SK-N-SH (cell line): ENCODE results near the gene ZDBF2.

Experiments used
- CTCF ChIP-seq: fragments of 200-600 bp; sonication (generic); IDR thresholded peaks from 2 replicates; pipeline ENCODE4 v1.6.1; 2017; ENCODE audit warnings: antibody characterized with exemption, mild to moderate bottlenecking, moderate library complexity
- EP300 ChIP-seq, 2 experiments: IDR thresholded peaks; 2 replicates each; pipeline versions ENCODE4 v1.4.0 to v1.6.1; 2012; ENCODE audit warnings: borderline replicate concordance in 1 of 2, low read depth in 1 of 2, low read length in 1 of 2
- EZH2phosphoT487 ChIP-seq: fragments of 200-600 bp; sonication (generic); IDR thresholded peaks from 2 replicates; pipeline ENCODE4 v1.6.1; 2017; ENCODE audit warnings: low read depth, mixed run types, mild to moderate bottlenecking, antibody characterized with exemption, moderate library complexity, borderline replicate concordance
- GABPA ChIP-seq: IDR thresholded peaks from 2 replicates; pipeline ENCODE4 v1.4.0; 2012; ENCODE audit warnings: low read depth, mild to moderate bottlenecking
- RFX5 ChIP-seq: IDR thresholded peaks from 2 replicates; pipeline ENCODE4 v1.6.1; 2012; ENCODE audit warnings: mild to moderate bottlenecking, improper control_type of control experiment, low read length
- SMC3 ChIP-seq: IDR thresholded peaks from 2 replicates; pipeline ENCODE4 v1.6.1; 2012; ENCODE audit warnings: low read depth, low read length, improper control_type of control experiment
- USF2 ChIP-seq: fragments of 150-350 bp; IDR thresholded peaks from 2 replicates; pipeline ENCODE4 v1.6.1; 2017; ENCODE audit warnings: antibody characterized with exemption, low read length, low read depth, borderline replicate concordance

GRCh38 chr2:206289391-206289790 lies 14.9 kb downstream of the ZDBF2 start:
- TF ChIP-seq GABPA (no peak), CTCF (no peak), USF2 (no peak), EP300 (IDR thresholded peaks at IDR 0.05; ENCODE audit: borderline replicate concordance in 1 of 2, low read depth in 1 of 2, low read length in 1 of 2) (no peak), EZH2phosphoT487 (no peak), RFX5 (no peak), SMC3 (no peak)
